HepG2 (cell line): ENCODE results near the gene STAB2.

Experiments
- YY1 ChIP-seq: IDR thresholded peaks from 2 replicates; pipeline ENCODE4 v1.6.1; 2011; ENCODE audit warnings: low read length, low read depth, moderate library complexity, mild to moderate bottlenecking; ENCODE audit not compliant: insufficient read depth, insufficient replicate concordance
- TF ChIP-seq, protein P1 (sequence below): sonication (generic); formaldehyde crosslinking; IDR thresholded peaks from 2 replicates; pipeline ENCODE4 v1.5.0; 2020; ENCODE audit warnings: mild to moderate bottlenecking, missing genetic modification reagents, moderate library complexity
- TF ChIP-seq, protein P2 (sequence below): sonication (generic); formaldehyde crosslinking; conservative IDR thresholded peaks from 2 replicates; pipeline ENCODE4 v1.5.0; 2020; ENCODE audit warnings: missing genetic modification reagents

DNA sequence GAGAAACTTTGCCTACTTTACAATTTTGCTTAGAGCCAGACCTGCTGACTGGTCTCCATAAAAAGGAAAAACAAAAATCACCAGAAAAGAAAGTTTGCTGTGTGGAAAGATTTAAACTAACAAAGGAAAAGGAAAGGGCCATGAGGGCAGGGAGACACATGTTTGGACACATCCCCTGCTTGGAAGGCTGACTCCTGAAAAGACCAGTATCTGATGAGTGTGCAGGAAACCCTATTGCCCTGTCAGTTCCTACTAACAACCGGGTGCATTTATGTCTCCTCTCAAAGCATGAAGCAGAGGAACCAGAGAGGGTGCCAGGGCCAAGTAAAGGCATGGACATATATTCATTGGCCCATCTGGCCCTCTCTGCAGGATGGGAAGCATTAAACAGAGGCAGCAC lies 7.0 kb upstream of the STAB2 start:
- TF ChIP-seq, protein P1, sequence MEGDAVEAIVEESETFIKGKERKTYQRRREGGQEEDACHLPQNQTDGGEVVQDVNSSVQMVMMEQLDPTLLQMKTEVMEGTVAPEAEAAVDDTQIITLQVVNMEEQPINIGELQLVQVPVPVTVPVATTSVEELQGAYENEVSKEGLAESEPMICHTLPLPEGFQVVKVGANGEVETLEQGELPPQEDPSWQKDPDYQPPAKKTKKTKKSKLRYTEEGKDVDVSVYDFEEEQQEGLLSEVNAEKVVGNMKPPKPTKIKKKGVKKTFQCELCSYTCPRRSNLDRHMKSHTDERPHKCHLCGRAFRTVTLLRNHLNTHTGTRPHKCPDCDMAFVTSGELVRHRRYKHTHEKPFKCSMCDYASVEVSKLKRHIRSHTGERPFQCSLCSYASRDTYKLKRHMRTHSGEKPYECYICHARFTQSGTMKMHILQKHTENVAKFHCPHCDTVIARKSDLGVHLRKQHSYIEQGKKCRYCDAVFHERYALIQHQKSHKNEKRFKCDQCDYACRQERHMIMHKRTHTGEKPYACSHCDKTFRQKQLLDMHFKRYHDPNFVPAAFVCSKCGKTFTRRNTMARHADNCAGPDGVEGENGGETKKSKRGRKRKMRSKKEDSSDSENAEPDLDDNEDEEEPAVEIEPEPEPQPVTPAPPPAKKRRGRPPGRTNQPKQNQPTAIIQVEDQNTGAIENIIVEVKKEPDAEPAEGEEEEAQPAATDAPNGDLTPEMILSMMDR (CRISPR knock-in tag), result no peak
- TF ChIP-seq, protein P2, sequence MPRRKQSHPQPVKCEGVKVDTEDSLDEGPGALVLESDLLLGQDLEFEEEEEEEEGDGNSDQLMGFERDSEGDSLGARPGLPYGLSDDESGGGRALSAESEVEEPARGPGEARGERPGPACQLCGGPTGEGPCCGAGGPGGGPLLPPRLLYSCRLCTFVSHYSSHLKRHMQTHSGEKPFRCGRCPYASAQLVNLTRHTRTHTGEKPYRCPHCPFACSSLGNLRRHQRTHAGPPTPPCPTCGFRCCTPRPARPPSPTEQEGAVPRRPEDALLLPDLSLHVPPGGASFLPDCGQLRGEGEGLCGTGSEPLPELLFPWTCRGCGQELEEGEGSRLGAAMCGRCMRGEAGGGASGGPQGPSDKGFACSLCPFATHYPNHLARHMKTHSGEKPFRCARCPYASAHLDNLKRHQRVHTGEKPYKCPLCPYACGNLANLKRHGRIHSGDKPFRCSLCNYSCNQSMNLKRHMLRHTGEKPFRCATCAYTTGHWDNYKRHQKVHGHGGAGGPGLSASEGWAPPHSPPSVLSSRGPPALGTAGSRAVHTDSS (CRISPR knock-in tag), result no peak
- TF ChIP-seq YY1, result no peak
